H1 (cell line): ENCODE data around the gene BGLAP. TPM values are rescaled to one million over a fixed set of nuclear protein-coding genes. Genes with fewer than 3 reads are reported as not detected.

Source experiments
- JUN ChIP-seq: IDR thresholded peaks from 2 replicates; pipeline ENCODE4 v1.6.1; 2011; ENCODE audit warnings: low read depth, mild to moderate bottlenecking, improper control_type of control experiment, low read length
- KDM4A ChIP-seq: IDR thresholded peaks from one replicate; pipeline ENCODE4 v1.7.1; 2012; ENCODE audit warnings: low read depth, mild to moderate bottlenecking, moderate library complexity, low read length, inconsistent platforms; ENCODE audit not compliant: severe bottlenecking
- KDM5A ChIP-seq: fragments of 200-600 bp; IDR thresholded peaks from 2 replicates; pipeline ENCODE4 v1.7.1; 2012; ENCODE audit warnings: mild to moderate bottlenecking, low read length, inconsistent platforms, mixed read lengths
- MAFK ChIP-seq: IDR thresholded peaks from 2 replicates; pipeline ENCODE4 v1.6.1; 2012; ENCODE audit warnings: low read depth, mild to moderate bottlenecking, improper control_type of control experiment, low read length
- POU5F1 ChIP-seq: IDR thresholded peaks from 2 replicates; pipeline ENCODE4 v1.6.1; 2011; ENCODE audit warnings: low read depth, mild to moderate bottlenecking, low read length, moderate library complexity
- SIN3A ChIP-seq, 2 experiments: IDR thresholded peaks in 1 of 2; conservative IDR thresholded peaks in 1 of 2; 2 replicates each; pipeline ENCODE4 v1.6.1; 2011 to 2012; ENCODE audit warnings: low read length in 2 of 2, improper control_type of control experiment in 1 of 2, low read depth in 1 of 2, mild to moderate bottlenecking in 1 of 2
- ZNF274 ChIP-seq: IDR thresholded peaks from 2 replicates; pipeline ENCODE4 v1.7.0; 2012; ENCODE audit warnings: low read length, borderline replicate concordance; ENCODE audit errors: extremely low read depth
- polyA plus RNA-seq, 7 experiments: library from polyadenylated mRNA; depleted of rRNA in 3 of 7; stranded (reverse) in 5 of 7; unstranded in 2 of 7; fragments of >200 nt in 5 of 7; fragments of 200-250 nt in 2 of 7; gene quantifications; 1 replicate in 5 of 7; 2 replicates in 1 of 7; 4 replicates in 1 of 7; pipeline versions ENCODE4 v1.2.1 to v1.2.3, GENCODE V29; 2011 to 2013; ENCODE audit warnings: missing spikeins in 2 of 7, mixed read lengths in 2 of 7
- total RNA-seq: library from RNA; stranded (reverse); fragmentation: NEBNext Ultra II Directional; extraction: Animal tissue kit (Norgen Biotek cat#: 25700); gene quantifications from 2 replicates; pipeline ENCODE4 v1.2.1, GENCODE V29; 2021

Gene BGLAP
- total and polyA plus RNA-seq, 2 of the 8 experiments (the other 6 are each of a cell fraction or from before 2014, with no cell fraction given): 1.2 to 1.5 TPM

- TF ChIP-seq JUN (no peak), ZNF274 (no peak), KDM4A (no peak), POU5F1 (no peak), KDM5A (no peak), MAFK (no peak), SIN3A (conservative IDR thresholded peaks at IDR 0.05 in 1 of 2, IDR thresholded peaks at IDR 0.05 in 1 of 2; ENCODE audit: low read depth in 1 of 2, low read length in 2 of 2) (no peak)
Observed at GRCh38 chr1:156220226-156220625, 21.8 kb upstream of the BGLAP start (continued).
